Activated CD8-positive, alpha-beta memory T cell treated with anti-CD3 and anti-CD28 coated beads for 4 hours (primary cell): ENCODE measurements around the gene NPM3.

Source experiments
- DNase-seq, 2 donors: peaks; one replicate each; pipeline ENCODE4 v3.0.0-alpha.2; 2020; ENCODE audit warnings: low read depth in 2 of 2

Gene NPM3

GRCh38 chr10:101774589-101775272 lies 8.5 kb downstream of the NPM3 start:
- no peak for DNase-seq

DNA sequence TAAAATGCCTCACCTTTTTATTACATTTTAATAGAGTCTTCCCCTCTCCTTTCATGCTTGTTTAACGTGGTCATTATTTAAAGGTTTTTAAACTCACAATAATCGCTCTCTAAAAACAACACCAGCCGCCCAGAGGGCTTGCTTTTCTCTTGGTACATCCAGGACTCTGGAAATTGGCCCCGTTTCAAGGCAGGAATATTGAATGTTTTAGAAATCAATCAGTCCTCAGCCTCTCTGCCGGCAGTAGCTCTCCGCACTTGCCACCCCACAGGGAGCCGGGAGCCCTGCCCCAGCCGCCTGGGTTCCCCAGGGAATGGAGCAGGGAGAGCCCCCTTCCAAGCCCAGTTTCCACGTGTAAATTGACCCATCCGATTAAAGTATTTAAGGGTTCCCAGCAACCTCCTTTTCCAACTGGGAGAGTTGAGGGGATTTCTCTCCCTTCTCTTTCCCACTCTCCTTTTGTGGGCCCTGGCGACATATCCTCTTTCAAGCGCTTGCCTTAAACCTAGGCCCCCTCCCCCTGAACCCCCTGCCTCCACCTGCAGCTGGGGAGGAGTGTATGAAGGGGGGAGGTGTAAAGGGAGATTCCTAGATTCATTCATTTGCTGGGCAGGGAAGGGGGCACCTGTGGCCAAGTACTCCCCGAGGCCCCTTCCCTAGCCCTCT lies 9.2 kb downstream of the NPM3 start:
- no peak for DNase-seq

DNA sequence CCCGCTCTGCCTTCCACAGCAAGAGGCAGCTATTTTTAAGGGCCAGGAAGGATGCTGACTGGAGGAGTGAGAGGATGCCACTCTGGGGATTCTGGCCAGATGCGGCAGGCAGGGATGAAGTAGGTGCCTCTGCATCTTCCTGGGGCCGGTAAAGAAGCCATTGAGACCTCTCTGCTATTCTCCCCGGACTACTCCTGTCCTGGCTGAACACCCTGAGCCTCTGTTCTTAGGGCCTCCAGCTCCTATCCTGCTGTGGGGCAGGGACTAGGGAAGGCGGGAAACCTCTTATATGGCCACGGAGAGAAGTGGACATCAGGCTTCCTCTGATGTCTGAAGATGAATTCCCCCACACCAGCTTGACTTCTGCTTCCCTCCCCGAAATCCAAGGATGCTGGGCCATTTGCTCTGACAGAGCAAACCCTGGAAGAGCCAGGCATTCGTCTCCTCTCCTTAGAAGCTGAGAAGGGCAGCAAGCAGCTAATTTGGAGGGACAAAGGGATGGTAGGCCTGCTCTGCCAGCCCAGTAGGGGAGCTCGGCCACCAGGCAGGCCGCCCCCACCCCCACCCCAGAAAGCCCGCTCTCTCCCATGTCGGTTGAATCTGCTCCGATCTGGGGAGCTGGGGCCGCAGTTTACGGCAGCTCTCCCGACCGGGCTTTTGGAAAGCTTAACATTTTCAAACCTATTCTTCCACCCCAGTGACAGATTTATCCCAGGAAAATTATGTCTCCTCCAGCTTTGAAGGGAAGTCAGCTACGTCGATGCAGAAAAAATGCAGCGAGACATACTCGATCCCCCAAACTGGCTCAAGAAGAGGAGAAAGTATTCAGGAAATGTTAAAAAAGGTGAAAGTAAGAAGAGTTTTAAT lies 10.1 kb downstream of the NPM3 start:
- DNase-seq, result no peak

GRCh38 chr10:101772017-101772894 lies 11.0 kb downstream of the NPM3 start:
- no peak for DNase-seq

DNA sequence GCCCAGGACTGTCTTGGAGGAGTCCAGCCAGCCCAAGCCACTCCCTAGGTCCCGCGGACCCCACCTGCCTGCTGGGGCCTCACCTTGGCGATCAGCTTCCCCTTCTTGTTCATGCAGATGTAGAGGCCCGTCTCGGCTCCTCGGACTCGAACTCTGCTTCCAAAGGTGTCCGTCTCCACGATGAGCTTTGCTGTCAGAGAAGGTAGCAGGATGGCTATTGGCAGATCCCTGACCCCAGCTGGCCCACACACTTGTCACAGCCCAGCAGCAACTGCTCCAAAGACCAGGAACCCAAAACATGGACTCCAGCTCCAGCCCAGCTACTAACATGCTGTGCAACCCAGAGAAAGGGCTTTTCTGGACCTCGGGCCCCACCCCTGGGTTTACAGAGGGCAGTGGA lies 11.9 kb downstream of the NPM3 start:
- DNase-seq, result no peak

- DNase-seq, result no peak
Observed at GRCh38 chr10:101770331-101771215, 12.7 kb downstream of the NPM3 start.

DNA sequence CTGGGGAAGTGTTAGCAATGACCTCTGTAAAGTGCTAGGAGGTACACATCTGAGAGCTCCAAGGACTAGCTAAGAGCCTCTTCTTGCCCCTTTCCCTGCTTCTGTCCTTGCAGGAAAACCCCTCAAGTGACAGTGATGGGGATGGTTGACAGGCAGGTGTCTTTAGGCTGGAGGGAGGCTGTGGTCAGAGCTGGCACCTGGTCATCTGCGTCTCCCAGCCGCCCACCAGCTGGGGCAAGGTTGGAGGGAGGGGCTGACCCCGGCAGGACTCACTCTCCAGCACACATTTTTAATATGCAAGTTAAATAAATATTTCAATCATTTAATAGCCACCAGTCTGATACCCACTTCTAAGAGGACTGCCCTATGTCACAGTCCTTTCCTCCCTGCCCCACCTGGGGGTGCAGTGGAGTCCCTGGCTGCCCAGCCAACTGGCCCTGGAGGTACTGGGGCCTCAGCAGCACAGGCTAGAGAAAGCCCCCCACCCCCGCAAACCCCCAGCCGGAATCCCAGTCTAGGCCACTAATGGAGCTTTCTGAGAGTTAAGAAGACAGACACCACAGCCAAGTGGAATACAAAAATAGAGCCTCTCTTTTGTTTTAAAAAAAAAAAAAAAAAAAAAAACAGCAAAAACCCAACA lies 13.6 kb downstream of the NPM3 start:
- no peak for DNase-seq

GRCh38 chr10:101768791-101769170 lies 14.5 kb downstream of the NPM3 start:
- no peak for DNase-seq

DNA sequence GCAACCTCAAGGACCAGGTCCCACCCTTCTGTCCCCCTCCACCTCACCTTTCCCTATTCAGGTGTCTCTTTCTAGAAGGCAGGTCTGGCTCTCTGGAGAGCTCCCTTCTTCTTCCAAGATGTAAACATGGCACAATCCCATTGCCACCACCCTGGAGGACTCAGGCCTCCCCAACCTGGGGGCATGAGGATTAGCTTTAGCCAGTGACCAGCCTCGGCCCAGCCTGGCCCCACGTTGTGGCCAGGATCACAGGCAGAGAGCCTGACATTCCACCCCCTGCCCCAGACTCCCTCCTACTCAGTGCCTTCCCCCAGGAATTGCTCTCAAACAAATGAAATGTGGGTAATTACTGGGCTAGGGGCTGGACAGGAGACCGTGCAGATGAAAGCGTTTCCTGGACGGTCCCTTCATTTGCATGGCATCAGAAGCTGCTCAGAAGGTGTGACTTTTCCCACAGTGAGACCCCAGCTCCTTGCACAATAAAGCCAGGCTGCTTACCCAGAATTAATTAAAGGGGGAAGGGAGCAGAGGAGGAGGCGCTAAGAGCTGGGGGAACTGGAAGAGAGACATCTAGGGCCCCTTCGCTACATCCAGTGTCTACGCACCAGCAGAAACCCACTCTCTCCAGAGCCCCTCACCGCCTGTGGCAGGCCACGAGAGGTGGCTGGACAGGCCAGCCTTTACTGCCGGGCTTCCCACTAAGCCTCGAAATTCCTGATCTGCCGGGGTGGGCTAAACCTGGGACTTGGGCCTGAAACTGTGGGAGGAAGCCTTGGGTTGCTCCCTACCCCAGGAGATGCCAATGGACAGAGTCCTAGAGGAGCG lies 15.1 kb downstream of the NPM3 start:
- no peak for DNase-seq

DNA sequence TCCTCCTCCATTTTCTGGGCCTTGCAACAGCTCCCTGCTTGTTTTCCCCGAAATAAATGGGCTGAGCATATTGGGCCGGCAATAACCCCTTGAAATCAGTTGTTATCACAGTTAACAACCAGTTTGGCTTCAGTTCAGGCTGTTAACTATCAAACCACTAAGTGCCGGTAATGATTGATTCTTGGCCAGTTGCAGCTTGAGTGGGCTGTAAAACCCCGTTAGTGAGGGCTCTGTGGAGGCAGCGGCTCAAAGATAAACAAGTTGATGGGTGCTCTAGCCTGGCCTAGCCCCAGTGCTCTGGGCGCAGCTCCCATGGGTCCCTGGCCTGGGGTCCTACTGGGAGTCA lies 15.7 kb downstream of the NPM3 start:
- no peak for DNase-seq

GRCh38 chr10:101766753-101767599 lies 16.3 kb downstream of the NPM3 start:
- DNase-seq, result no peak

GRCh38 chr10:101766306-101766705 lies 16.9 kb downstream of the NPM3 start:
- no peak for DNase-seq

DNA sequence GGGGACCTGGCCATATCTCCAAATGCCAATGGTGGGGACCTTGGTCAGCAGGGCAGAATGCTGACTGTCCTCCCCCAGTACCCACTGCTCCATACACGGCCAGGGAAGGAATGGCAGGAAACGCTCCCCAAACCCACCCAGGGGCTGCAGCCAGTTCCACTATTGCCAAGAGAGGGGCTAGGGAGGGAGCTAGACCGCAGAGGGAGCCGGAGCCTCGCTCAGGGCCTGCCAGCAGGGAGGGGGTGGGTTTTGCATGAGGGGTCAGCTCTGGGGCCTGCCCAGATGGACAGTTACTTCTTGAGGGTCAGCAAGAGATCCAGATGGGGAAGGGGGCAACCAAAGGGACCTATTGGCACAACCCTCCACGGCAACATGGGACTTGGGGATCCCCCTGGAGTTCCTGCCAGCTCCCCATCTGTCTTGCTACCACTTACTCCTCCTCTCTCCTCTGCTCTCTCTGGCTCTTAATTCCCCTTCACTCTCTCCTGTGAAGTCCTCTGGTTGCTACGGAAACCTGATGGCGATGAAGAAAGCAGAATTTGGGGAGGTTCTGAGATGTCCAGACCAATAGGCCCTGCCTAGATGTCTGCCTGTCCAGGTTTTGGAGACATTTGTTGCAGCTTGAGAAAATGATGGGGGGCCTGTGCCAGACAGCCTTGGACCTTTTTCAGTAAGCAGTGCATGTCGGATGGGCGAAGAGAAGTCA lies 20.0 kb downstream of the NPM3 start:
- no peak for DNase-seq

GRCh38 chr10:101762736-101763135 lies 20.5 kb downstream of the NPM3 start:
- no peak for DNase-seq

DNA sequence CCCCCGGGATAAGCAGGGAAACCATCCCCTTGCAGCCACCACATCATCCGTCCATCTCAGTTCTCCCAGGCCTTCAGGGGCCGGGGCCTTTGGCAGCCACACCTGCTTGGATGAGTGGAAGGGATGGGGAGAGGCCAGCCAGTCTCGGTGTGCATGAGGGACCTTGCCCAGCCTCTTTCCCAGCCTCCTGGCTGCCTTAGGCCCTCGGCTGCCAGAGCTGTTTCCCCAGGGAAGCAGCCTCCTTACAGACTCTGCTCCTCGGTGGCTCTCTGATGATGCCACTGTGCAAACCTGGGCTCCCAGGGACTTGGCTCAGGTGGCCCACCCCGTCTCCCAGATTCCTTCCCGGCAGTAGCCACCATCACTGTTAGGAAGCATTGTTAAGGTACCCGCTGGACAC lies 22.0 kb downstream of the NPM3 start:
- DNase-seq, result no peak

DNA sequence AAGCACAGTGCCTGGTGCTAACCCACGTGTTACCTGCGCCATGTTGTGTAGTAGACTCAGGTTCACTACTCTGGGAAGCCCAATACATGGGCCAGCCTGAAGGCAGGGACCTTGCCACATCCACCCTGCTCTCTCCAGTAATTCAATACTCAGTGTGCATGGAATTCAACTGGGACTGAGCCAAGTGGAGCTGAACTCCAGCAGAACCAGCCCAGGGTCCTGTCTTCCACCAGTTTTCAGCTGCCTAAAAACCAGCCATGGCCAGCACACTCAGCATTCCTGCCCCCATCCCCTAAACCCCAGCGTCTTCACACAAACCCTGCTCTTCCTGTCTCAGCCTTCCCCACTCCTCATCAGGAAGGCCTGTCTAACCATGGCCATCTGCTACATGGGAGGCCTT lies 22.7 kb downstream of the NPM3 start:
- no peak for DNase-seq

DNA sequence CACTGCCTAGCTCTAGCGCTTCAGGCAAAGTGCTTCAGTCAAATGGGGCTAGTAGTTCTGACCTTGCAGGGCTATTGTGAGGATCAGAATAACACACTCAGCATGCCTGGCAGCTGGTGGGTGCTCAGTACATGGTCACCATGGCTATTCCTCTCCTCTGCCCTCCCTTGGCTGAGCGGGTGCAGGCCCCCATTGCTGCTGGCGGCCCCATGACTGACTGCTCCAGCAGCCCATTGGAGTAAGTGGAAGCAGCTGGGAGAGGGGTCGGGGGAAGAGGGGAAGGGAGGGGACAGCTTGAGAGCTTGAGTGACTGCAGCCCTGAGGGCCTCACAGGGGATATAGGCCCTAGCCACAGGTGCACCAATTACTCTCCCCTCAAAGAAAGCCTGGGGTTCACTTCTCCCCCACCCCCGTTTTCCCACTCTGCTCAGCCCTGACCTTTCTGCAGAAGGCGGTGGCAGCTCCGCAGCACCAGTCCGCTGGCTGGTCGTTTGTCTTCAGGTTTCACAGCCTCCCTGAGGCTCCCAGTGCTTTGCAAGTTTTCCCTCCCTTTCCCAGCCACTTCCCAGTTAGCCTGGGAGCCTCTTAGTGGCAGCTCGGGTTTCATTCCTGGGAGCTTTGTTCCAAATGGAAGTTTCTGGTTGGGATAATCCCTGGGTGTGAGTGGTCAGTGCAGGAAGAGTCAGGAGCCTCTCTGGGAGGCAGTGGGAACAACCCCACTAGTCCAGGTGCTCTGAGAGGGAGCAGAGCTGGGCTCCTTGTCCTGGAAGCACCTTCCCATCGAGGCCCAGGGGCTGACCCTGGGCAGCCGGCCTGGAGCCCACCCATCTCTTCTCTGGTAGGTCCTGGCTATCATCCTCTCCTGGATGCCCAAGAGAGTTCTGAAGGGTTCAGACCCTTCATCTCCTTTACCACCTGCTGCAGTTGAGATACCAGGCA lies 23.7 kb downstream of the NPM3 start:
- DNase-seq, result no peak
